Raji (cell line): Measurements from ENCODE around the gene PADI6.

Experiments used
- POLR2A ChIP-seq: IDR thresholded peaks from 2 replicates; pipeline ENCODE4 v1.6.1; 2011; ENCODE audit warnings: low read depth, low read length, control low read depth; ENCODE audit not compliant: insufficient read depth

PADI6 gene

GRCh38 chr1:17371896-17372295, at the start of gene PADI6:
Gene PADI6 (plus strand): TSS chr1:17372196. CDS start chr1:17372246, 50 bp downstream.
- TF ChIP-seq POLR2A, result no peak

GRCh38 chr1:17328855-17329254, 43.1 kb upstream of the PADI6 start:
- no peak for TF ChIP-seq POLR2A

GRCh38 chr1:17329610-17330009, 42.4 kb upstream of the PADI6 start:
- no peak for TF ChIP-seq POLR2A

- TF ChIP-seq POLR2A, result no peak
These were observed 41.1 kb upstream of the PADI6 start for GRCh38 chr1:17330856-17331255.

GRCh38 chr1:17333081-17333480, 38.9 kb upstream of the PADI6 start:
- TF ChIP-seq POLR2A, result no peak

- TF ChIP-seq POLR2A, result no peak
These were observed 35.9 kb upstream of the PADI6 start for GRCh38 chr1:17335821-17336710.

- TF ChIP-seq POLR2A, result no peak
These were observed 33.1 kb upstream of the PADI6 start for GRCh38 chr1:17338706-17339493.

- TF ChIP-seq POLR2A, result no peak
These were observed 32.5 kb upstream of the PADI6 start for GRCh38 chr1:17339521-17339920.

- TF ChIP-seq POLR2A, result no peak
These were observed 31.6 kb upstream of the PADI6 start for GRCh38 chr1:17340358-17340757.

GRCh38 chr1:17342014-17342441, 30.0 kb upstream of the PADI6 start:
- TF ChIP-seq POLR2A, result no peak

- TF ChIP-seq POLR2A, result no peak
These were observed 25.8 kb upstream of the PADI6 start for GRCh38 chr1:17346046-17346789.

GRCh38 chr1:17347769-17348592, 24.0 kb upstream of the PADI6 start:
- no peak for TF ChIP-seq POLR2A

GRCh38 chr1:17348593-17349234, 23.3 kb upstream of the PADI6 start:
- TF ChIP-seq POLR2A, result no peak

- TF ChIP-seq POLR2A, result no peak
These were observed 21.9 kb upstream of the PADI6 start for GRCh38 chr1:17350083-17350482.
